A549 (cell line): ENCODE measurements around the gene TOP3B. TPM values are rescaled to one million over a fixed set of nuclear protein-coding genes. Genes with fewer than 3 reads are reported as not detected.

Experiments used
- ATAC-seq, 2 experiments: fragments of 200-7000 bp in 1 of 2; fragments of >200 bp in 1 of 2; cut with Nextera tagmentation in 1 of 2; cut with Tn5 transposase in 1 of 2; 3 replicates each; pipeline versions ENCODE4 v1.8.0 to v1.9.1; 2018 to 2020; ENCODE audit warnings: mild to moderate bottlenecking in 1 of 2, moderate library complexity in 1 of 2
- CTCF ChIA-PET: fragments of 300-600 bp; sonication (Branson Sonifier 250); formaldehyde crosslinking; extraction: SDS; loops from one replicate; lab custom pipeline; 2021; ENCODE audit warnings: antibody characterized with exemption, inconsistent platforms; lab: Yijun Ruan, JAX
- POLR2A ChIA-PET: fragments of 350-600 bp; formaldehyde crosslinking; extraction: SDS; loops from one replicate; lab custom pipeline; 2021; ENCODE audit warnings: antibody characterized with exemption, inconsistent platforms; lab: Yijun Ruan, JAX
- DNase-seq, 2 experiments: peaks; one replicate each; pipeline versions ENCODE4 v3.0.0 to v3.0.0-alpha.2; 2011 to 2016; ENCODE audit warnings: low read depth in 1 of 2, low spot score in 1 of 2
- FAIRE-seq: peaks from 2 replicates; lab custom pipeline; 2011; peaks lifted over from hg19 to GRCh38; lab: Jason Lieb, UNC
- H3K27ac ChIP-seq, 2 experiments: fragments of >200 bp; sonication (Bioruptor Twin); formaldehyde crosslinking; 3 replicates each; pipeline ENCODE4 v1.5.1; 2016 to 2017
- H3K4me1 ChIP-seq: fragments of >200 bp; sonication (Bioruptor Twin); formaldehyde crosslinking; 3 replicates; pipeline ENCODE4 v1.6.1; 2016
- H3K4me2 ChIP-seq: fragments of >200 bp; sonication (Bioruptor Twin); formaldehyde crosslinking; 3 replicates; pipeline ENCODE4 v1.6.1; 2016
- H3K4me3 ChIP-seq: fragments of >200 bp; sonication (Bioruptor Twin); formaldehyde crosslinking; 3 replicates; pipeline ENCODE4 v1.5.1; 2016
- H3K9me3 ChIP-seq: fragments of >200 bp; sonication (Bioruptor Twin); formaldehyde crosslinking; 3 replicates; pipeline ENCODE4 v1.6.1; 2016
- CBX2 ChIP-seq: fragments of 200-600 bp; sonication (generic); IDR thresholded peaks from 2 replicates; pipeline ENCODE4 v1.6.1; 2016; ENCODE audit warnings: low read depth, mild to moderate bottlenecking, borderline replicate concordance
- CBX8 ChIP-seq: fragments of 200-600 bp; sonication (generic); IDR thresholded peaks from 2 replicates; pipeline ENCODE4 v1.6.1; 2016
- EHF ChIP-seq: fragments of 250-450 bp; sonication (Bioruptor Pico); IDR thresholded peaks from 2 replicates; pipeline ENCODE4 v1.5.0; 2020; ENCODE audit warnings: mild to moderate bottlenecking
- EP300 ChIP-seq, 2 experiments: fragments of >200 bp; sonication (Bioruptor Twin); formaldehyde crosslinking; IDR thresholded peaks; 2 replicates in 1 of 2; 3 replicates in 1 of 2; pipeline ENCODE4 v1.6.1; 2016 to 2017
- ESRRA ChIP-seq: fragments of 150-350 bp; IDR thresholded peaks from 2 replicates; pipeline ENCODE4 v1.6.1; 2014; ENCODE audit warnings: mild to moderate bottlenecking, low read length, borderline replicate concordance
- HEYL ChIP-seq: fragments of 250-450 bp; sonication (Bioruptor Pico); IDR thresholded peaks from 2 replicates; pipeline ENCODE4 v1.8.0; 2021; ENCODE audit warnings: mild to moderate bottlenecking, moderate library complexity
- HOXB13 ChIP-seq: fragments of 250-450 bp; sonication (Bioruptor Pico); IDR thresholded peaks from 2 replicates; pipeline ENCODE4 v1.5.0; 2020; ENCODE audit warnings: low read depth, mild to moderate bottlenecking, moderate library complexity
- JUNB ChIP-seq: fragments of >200 bp; sonication (Bioruptor Twin); formaldehyde crosslinking; IDR thresholded peaks from 2 replicates; pipeline ENCODE4 v1.6.1; 2016
- KDM1A ChIP-seq: fragments of 200-600 bp; sonication (generic); IDR thresholded peaks from 2 replicates; pipeline ENCODE4 v1.6.1; 2016; ENCODE audit warnings: low read depth, mild to moderate bottlenecking
- MAFK ChIP-seq: fragments of 450-650 bp; IDR thresholded peaks from 2 replicates; pipeline ENCODE4 v1.6.1; 2014; ENCODE audit not compliant: partially characterized antibody
- MYC ChIP-seq: IDR thresholded peaks from 2 replicates; pipeline ENCODE4 v1.6.1; 2012; ENCODE audit warnings: mild to moderate bottlenecking, inconsistent platforms, low read length, improper control_type of control experiment, borderline replicate concordance
- NR3C1 ChIP-seq: fragments of >200 bp; sonication (Bioruptor Twin); formaldehyde crosslinking; IDR thresholded peaks from 3 replicates; pipeline ENCODE4 v1.6.1; 2017
- PBX3 ChIP-seq: IDR thresholded peaks from 2 replicates; pipeline ENCODE4 v1.6.1; 2012
- RARB ChIP-seq: fragments of 250-450 bp; sonication (Bioruptor Pico); IDR thresholded peaks from 2 replicates; pipeline ENCODE4 v1.8.0; 2021; ENCODE audit warnings: mild to moderate bottlenecking, moderate library complexity
- RFX5 ChIP-seq: fragments of 450-650 bp; IDR thresholded peaks from 2 replicates; pipeline ENCODE4 v1.7.1; 2014; ENCODE audit warnings: antibody characterized with exemption, mild to moderate bottlenecking, moderate library complexity
- ZNF302 ChIP-seq: fragments of 250-450 bp; sonication (Bioruptor Pico); IDR thresholded peaks from 2 replicates; pipeline ENCODE4 v1.9.0; 2021; ENCODE audit warnings: inconsistent platforms, mild to moderate bottlenecking, moderate library complexity
- WGBS: methylation state at CpG from one replicate; pipeline ENCODE4 v1.1.6; 2017; ENCODE audit errors: missing lambda C conversion rate; 5-methylcytosine and 5-hydroxymethylcytosine counted together
- polyA plus RNA-seq, 4 experiments: library from polyadenylated mRNA; depleted of rRNA in 3 of 4; stranded (reverse); fragments of >200 nt; fragmentation: RNase III in 1 of 4; extraction: RNeasy Plus Mini Kit Qiagen cat#74134 plus additional on column Dnase treatment in 1 of 4; gene quantifications; 2 replicates in 3 of 4; 3 replicates in 1 of 4; pipeline ENCODE4 v1.2.3, GENCODE V29; 2011 to 2017
- TF ChIP-seq, protein P1 (sequence below): fragments of 200-600 bp; sonication (generic); IDR thresholded peaks from 2 replicates; pipeline ENCODE4 v1.6.1; 2016; ENCODE audit warnings: antibody characterized with exemption, mild to moderate bottlenecking, moderate library complexity
- TF ChIP-seq, protein P2 (sequence below): fragments of 450-650 bp; IDR thresholded peaks from 2 replicates; pipeline ENCODE4 v1.6.1; 2014; ENCODE audit warnings: antibody characterized with exemption
- TF ChIP-seq, protein P3 (sequence below): fragments of 250-450 bp; sonication (Bioruptor Pico); IDR thresholded peaks from 2 replicates; pipeline ENCODE4 v1.5.0; 2021; ENCODE audit warnings: mild to moderate bottlenecking, moderate library complexity, borderline replicate concordance
- TF ChIP-seq, protein P4 (sequence below): IDR thresholded peaks from 2 replicates; pipeline ENCODE4 v1.6.1; 2012; ENCODE audit warnings: low read depth, borderline replicate concordance

Gene TOP3B
- polyA plus RNA-seq, 2 of the 4 experiments (the other 2 are of a cell fraction), result 11.5 to 19.8 TPM

DNA sequence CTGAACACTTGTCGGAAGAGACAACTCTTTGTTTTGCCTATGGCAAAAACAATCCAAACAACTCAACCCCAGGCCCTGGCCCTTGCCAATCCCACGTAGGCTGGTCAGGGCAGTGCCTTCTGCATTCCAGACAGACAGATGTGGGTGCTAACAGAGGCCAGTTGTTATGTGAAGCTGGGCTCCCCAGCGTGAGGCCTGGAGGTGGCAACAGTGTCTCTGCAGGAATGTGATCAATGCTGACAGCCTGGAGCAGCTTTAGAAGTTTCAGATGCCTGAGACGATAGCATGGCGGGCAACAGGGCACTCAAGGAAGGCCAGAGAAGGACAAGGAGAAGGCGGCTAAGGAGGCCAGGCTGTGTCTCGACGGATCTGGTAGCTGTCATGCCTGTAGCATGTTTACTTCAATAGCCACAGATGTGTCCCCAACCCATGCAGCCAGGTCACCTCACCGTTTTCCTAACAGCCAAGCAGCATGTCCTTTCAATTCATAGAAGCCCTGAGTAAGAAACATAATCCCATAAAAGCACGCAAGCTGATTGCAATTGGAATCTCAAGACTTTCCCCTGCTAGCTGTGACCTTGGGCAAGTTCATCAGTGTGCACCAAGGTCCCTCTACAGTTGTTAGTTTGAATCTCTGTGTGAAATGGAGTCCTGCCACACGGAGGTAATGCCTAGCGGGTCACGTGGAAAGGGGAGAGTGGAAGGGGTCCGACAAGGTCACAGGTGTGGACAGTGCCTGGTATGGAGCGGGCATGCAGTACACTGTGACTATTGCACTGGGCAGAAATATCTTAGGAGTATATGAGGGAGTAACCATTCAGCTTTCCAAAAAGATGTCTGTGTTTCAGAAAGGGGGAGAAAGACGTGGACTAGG is 15.7 kb downstream of the TOP3B start:
- DNase-seq (no peak), ATAC-seq (no peak), FAIRE-seq (no peak)
- TF ChIP-seq, protein P1, sequence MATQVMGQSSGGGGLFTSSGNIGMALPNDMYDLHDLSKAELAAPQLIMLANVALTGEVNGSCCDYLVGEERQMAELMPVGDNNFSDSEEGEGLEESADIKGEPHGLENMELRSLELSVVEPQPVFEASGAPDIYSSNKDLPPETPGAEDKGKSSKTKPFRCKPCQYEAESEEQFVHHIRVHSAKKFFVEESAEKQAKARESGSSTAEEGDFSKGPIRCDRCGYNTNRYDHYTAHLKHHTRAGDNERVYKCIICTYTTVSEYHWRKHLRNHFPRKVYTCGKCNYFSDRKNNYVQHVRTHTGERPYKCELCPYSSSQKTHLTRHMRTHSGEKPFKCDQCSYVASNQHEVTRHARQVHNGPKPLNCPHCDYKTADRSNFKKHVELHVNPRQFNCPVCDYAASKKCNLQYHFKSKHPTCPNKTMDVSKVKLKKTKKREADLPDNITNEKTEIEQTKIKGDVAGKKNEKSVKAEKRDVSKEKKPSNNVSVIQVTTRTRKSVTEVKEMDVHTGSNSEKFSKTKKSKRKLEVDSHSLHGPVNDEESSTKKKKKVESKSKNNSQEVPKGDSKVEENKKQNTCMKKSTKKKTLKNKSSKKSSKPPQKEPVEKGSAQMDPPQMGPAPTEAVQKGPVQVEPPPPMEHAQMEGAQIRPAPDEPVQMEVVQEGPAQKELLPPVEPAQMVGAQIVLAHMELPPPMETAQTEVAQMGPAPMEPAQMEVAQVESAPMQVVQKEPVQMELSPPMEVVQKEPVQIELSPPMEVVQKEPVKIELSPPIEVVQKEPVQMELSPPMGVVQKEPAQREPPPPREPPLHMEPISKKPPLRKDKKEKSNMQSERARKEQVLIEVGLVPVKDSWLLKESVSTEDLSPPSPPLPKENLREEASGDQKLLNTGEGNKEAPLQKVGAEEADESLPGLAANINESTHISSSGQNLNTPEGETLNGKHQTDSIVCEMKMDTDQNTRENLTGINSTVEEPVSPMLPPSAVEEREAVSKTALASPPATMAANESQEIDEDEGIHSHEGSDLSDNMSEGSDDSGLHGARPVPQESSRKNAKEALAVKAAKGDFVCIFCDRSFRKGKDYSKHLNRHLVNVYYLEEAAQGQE, result no peak
- TF ChIP-seq RARB (CRISPR knock-in tag), result no peak
- TF ChIP-seq, protein P2, sequence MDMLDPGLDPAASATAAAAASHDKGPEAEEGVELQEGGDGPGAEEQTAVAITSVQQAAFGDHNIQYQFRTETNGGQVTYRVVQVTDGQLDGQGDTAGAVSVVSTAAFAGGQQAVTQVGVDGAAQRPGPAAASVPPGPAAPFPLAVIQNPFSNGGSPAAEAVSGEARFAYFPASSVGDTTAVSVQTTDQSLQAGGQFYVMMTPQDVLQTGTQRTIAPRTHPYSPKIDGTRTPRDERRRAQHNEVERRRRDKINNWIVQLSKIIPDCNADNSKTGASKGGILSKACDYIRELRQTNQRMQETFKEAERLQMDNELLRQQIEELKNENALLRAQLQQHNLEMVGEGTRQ, result no peak
- no peak for TF ChIP-seq CBX8
- TF ChIP-seq KDM1A, result no peak
- TF ChIP-seq, protein P3, sequence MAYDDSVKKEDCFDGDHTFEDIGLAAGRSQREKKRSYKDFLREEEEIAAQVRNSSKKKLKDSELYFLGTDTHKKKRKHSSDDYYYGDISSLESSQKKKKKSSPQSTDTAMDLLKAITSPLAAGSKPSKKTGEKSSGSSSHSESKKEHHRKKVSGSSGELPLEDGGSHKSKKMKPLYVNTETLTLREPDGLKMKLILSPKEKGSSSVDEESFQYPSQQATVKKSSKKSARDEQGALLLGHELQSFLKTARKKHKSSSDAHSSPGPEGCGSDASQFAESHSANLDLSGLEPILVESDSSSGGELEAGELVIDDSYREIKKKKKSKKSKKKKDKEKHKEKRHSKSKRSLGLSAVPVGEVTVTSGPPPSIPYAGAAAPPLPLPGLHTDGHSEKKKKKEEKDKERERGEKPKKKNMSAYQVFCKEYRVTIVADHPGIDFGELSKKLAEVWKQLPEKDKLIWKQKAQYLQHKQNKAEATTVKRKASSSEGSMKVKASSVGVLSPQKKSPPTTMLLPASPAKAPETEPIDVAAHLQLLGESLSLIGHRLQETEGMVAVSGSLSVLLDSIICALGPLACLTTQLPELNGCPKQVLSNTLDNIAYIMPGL (CRISPR knock-in tag), result no peak
- TF ChIP-seq EHF (CRISPR knock-in tag), result no peak
- no peak for TF ChIP-seq HEYL (CRISPR knock-in tag)
- no peak for TF ChIP-seq MAFK
- no peak for TF ChIP-seq MYC
- no peak for TF ChIP-seq ESRRA
- no peak for TF ChIP-seq NR3C1
- TF ChIP-seq, protein P4, sequence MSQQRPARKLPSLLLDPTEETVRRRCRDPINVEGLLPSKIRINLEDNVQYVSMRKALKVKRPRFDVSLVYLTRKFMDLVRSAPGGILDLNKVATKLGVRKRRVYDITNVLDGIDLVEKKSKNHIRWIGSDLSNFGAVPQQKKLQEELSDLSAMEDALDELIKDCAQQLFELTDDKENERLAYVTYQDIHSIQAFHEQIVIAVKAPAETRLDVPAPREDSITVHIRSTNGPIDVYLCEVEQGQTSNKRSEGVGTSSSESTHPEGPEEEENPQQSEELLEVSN, result no peak
- no peak for TF ChIP-seq CBX2
- TF ChIP-seq ZNF302, result no peak
- TF ChIP-seq HOXB13 (CRISPR knock-in tag), result no peak
- TF ChIP-seq PBX3, result no peak
- no peak for TF ChIP-seq JUNB
- no peak for TF ChIP-seq RFX5
- no peak for TF ChIP-seq EP300 (IDR thresholded peaks at IDR 0.05)
- Histone ChIP-seq H3K27ac (no peak overlapping the region), H3K4me3 (no peak overlapping the region), H3K4me1 (no peaks in the 10 kb centered on the region), H3K9me3 (no peaks in the 10 kb centered on the region), H3K4me2 (no peak overlapping the region)
- CTCF ChIA-PET, result interaction anchor here (1.2 to 4.2 kb wide), 2 partner anchors 14 to 29 kb away, joined by 6 to 21 read pairs; partner anchors contain the start of gene PPM1F
- 87% methylated on average over 15 of the region's 16 CpGs for WGBS
- POLR2A ChIA-PET, result no interaction called here
